Measurements from ENCODE around the gene CKB. TPM values are rescaled to one million over a fixed set of nuclear protein-coding genes. Genes with fewer than 3 reads are reported as not detected.

Gene CKB
- total RNA-seq, 1 donor from 2014 or later, result 3.2 TPM

DNA sequence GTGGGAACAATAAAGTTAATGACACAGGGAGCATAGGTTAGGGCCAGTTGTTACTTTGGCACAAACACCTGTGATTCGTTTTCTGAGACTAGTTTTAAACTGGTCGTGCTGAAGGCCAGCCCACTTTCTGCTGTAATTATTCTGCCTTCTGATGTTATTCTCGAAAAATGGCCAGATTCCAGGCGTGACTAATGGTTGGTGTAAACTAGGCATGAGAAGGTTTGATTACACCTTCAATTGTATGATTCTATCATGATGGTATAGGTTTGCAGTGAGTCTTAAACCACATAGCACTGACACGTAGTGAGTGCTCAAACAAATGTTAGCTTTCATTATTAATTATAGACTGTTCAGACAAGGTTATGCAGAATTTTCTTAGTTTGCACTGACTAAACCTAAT, 39.0 kb downstream of the CKB start:
- peak; percentile 87 for DNase-seq

DNA sequence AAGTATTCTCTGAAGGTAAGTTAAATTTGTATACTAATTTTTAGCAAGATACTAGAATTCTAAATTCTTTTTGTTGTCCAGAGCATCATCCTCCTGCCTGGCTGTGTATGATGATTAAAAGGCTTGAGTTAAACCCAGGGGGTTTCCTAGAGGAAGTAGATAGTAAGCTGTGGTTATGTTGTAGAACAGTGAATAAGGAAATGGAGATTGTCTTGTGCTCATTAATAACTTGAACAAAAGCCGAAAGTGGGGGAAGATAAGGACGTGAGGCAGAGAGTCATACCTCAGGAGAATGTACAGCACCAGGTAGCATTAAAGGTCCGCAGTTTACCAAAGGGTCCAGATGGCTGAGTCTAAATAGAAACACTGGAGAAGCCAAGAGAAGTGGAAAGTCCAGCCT, 42.0 kb downstream of the CKB start:
- peak; percentile 39 for DNase-seq

DNA sequence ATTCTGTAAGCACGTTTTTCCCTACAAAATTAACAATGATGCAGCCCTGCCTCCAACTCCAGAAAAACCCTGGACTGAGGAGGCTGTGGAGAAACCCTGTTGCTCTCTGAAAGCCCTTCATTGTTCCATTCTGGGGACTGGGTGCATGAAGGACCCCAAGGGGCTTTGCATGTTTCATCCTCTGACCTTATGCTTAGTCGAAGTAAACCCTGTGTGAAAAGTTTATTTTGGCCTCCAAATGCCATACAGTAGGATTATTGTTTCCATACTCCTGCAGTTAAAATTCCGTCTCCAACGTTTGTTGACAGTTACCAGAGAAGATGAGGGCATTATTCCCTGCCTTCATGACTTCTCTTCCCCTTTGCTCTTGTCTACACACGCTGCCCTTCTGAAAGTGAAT, 46.0 kb downstream of the CKB start:
- DNase-seq, result no peak

DNA sequence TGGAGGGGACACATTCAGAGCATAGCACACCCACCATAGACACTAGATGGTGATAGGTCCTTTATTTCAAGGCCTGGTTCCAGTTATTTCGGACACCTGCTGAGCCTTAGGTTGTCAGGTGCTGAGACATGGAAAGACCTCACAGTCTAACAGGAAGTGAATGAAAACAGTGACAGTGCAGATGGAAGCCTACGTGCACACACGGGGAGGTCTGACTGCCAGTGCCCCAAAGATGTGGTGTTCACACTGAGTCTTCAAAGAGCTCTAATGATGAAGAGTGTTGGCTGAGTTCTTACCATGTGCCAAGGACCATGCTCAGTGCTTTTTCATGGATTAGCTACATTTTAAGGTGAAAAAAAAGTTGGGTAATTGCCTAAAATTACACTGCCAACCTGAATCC, 46.6 kb downstream of the CKB start:
- DNase-seq, result no peak

DNA sequence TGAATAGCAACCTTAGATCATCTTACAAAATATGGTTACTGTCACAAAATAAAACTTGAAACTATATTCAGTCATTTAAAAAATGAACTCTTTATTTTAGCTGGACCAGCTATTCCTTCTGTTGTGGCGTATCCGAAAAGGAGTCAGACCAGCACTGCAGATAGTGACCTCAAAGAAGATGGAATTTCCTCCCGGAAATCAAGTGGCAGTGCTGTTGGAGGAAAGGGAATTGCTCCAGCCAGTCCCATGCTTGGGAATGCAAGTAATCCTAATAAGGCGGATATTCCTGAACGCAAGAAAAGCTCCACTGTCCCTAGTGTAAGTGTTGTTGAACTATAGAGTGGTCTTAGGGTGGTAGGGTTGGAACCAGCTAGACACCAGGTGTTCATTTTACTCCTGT, 47.7 kb downstream of the CKB start:
- peak; percentile 49 for DNase-seq

DNA sequence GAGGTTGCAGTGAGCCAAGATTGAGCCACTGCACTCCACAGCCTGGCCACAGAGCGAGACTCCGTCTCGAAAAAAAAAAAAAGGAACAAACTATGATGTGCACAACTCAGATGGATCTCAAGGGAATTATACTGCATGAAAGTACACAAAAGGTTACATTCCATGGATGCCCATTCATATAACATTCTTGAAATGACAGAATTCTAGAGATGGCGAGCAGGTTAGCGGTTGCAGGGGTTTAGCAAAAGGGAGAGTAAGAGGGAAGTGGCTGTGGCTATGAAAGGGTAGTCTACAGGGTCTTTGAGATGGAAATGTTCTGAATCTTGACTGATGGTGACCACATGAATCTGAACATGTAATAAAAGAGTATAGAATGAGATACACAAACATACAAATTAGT, 49.7 kb downstream of the CKB start:
- DNase-seq, result no peak

Other genes starting within 250 kb of the CKB start
- gene EIF5, start 188.6 kb downstream of the CKB start, total RNA-seq, result 115 and 226 TPM in 2 replicates
- gene MARK3, start 137.4 kb downstream of the CKB start, total RNA-seq, result 65.2 and 74.9 TPM in 2 replicates
- 5.6 and 7.5 TPM in 2 replicates for gene TRMT61A, start 6.4 kb upstream of the CKB start, total RNA-seq
- 34.8 and 35.4 TPM in 2 replicates for gene BAG5, start 39.8 kb upstream of the CKB start, total RNA-seq
- 24.7 and 26.5 TPM in 2 replicates for gene COA8, start 40.1 kb upstream of the CKB start, total RNA-seq
- gene KLC1, start 106.4 kb upstream of the CKB start, total RNA-seq, result 205 and 277 TPM in 2 replicates
- 18.2 and 26.9 TPM in 2 replicates for gene XRCC3, start 192.6 kb upstream of the CKB start, total RNA-seq
- 108 and 138 TPM in 2 replicates for gene ZFYVE21, start 193.0 kb upstream of the CKB start, total RNA-seq